ENCODE results near the gene RAB6B. TPM values are rescaled to one million over a fixed set of nuclear protein-coding genes. Genes with fewer than 3 reads are reported as not detected.

Gene RAB6B
- total RNA-seq (2021) (0.40 and 0.52 TPM in 2 replicates), Bru-seq, nascent RNA (percentile 10 among the genes with signal in this experiment), BruChase-seq, experiment 1, labeled RNA remaining after a 2-hour chase (percentile 9 among the genes with signal in this experiment), BruChase-seq, experiment 2, labeled RNA remaining after a 6-hour chase (percentile 12 among the genes with signal in this experiment)
- long read RNA-seq, result 0 reads

DNA sequence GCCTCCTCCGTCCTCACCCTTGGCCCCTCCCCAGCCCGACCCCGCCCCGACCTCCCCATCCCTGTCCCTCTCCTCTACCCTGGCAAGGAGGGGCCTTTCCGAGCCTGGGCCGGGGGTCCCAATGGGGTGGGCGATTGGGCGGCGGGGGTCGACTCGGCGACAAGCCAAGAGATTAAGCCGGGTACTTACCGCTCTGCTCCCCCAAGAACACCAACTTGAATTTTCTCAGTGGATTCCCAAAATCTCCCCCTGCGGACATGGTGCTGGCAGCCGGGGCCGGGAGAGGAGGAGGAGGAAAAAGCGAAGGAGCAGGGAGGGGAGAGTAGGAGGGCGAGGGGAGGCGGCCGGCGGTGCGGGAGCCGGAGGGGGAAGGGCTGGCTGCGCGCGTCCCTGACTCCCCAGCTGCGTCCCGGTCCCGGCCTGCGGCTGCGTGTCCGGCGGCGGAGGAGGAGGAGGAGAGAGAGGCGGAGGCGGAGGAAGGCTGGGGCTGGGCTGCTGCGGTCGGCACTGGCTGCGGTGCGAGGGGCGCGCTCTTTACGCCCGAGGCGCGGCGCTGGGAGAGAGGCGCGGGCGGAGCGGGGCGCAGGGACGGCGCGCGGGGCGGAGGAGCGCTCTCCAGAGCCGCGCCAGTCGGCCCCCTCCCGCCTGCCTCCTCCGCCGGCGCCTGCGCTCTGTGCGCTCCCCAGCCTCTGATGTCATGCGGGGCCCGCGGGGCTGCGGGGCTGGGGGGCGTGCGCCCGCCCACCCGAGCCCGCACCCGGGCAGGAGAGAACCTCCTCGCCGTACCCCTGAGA, at the start of gene RAB6B:
Gene RAB6B, minus strand, starts transcription at position 675 of the 794 bp plus-strand sequence. Its CDS starts 416 bp downstream, at position 259.
- DNase-seq, result no peak
- BruUV-seq (replicated peaks), result no TSS peak
- Histone ChIP-seq H3K9me3 (ENCODE audit: insufficient read depth, low read depth) (no peaks in the 10 kb centered on the region), H3K27me3 (ENCODE audit: insufficient read depth, low read depth) (0 out of 2 replicates have a peak, but pooled peaks cover 8% of the 10 kb centered on the region), H3K4me1 (replicated peaks; ENCODE audit: insufficient read depth) (no peaks in the 10 kb centered on the region), H4K20me1 (ENCODE audit: insufficient read depth) (no peaks in the 10 kb centered on the region), H2AFZ (no peak within 1 kb of the TSS), H3K4me2 (no peak within 1 kb of the TSS), H3F3A (ENCODE audit: insufficient read depth, low read depth) (no peaks in the 10 kb centered on the region), H3K79me2 (ENCODE audit: low read depth) (no peaks in the 10 kb centered on the region), H3K4me3 (no peak within 1 kb of the TSS), H3K36me3 (ENCODE audit: low read depth) (no peaks in the 10 kb centered on the region), H3K27ac (no peak within 1 kb of the TSS), H3K9me2 (ENCODE audit: insufficient read depth) (no peaks in the 10 kb centered on the region)
- ChIA-PET POLR2A (ENCODE audit: unreplicated experiment) (no interaction called here), CTCF (no interaction called here)
- intact Hi-C loops (cut with micrococcal nuclease; ENCODE audit: unreplicated experiment), result no loop called here
- TF ChIP-seq EZH2 (IDR thresholded peaks at IDR 0.05; ENCODE audit: low read depth), result no peak
- TF ChIP-seq, protein P1, sequence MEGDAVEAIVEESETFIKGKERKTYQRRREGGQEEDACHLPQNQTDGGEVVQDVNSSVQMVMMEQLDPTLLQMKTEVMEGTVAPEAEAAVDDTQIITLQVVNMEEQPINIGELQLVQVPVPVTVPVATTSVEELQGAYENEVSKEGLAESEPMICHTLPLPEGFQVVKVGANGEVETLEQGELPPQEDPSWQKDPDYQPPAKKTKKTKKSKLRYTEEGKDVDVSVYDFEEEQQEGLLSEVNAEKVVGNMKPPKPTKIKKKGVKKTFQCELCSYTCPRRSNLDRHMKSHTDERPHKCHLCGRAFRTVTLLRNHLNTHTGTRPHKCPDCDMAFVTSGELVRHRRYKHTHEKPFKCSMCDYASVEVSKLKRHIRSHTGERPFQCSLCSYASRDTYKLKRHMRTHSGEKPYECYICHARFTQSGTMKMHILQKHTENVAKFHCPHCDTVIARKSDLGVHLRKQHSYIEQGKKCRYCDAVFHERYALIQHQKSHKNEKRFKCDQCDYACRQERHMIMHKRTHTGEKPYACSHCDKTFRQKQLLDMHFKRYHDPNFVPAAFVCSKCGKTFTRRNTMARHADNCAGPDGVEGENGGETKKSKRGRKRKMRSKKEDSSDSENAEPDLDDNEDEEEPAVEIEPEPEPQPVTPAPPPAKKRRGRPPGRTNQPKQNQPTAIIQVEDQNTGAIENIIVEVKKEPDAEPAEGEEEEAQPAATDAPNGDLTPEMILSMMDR (conservative IDR thresholded peaks at IDR 0.05), result no peak

DNA sequence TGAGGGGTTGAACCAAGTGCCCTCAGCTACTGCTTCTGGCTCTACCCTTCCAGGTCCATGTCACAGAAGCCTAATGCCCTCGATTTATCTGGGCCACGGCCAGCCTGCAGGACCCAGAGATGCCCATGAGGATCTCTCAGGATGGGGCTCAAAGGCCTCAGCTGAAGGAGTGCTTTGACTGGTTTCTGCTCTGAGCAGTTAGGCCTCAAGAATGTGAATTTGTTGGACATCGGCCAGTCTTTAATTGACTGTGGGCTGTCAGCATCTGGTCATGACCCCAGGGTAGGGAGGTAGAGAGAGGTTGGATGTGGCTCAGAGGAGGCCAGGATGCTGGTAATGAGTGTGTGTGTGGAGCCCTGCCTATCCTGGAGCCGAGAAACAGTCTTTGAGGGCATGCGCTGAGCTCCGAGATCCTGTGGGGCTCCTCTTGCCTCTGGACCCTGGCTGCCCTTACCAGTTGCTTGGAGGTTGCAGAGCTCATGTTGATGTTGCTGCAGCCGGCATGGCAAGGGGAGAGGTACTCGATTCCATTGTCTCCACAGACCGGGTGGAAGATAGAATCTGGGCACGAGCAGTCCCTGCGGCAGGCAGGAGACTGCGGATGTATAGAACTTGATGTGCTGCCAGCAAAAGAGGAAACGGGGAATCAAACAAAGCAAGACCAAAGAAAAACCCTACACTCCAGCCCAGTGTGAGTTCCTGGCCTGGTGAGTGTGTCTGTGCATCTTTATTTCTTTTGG, 49.1 kb upstream of the RAB6B start:
- Histone ChIP-seq H3K27me3 (ENCODE audit: insufficient read depth, low read depth) (peaks cover 62% of the 10 kb centered on the region), H3F3A (ENCODE audit: insufficient read depth, low read depth) (peaks cover 23% of the 10 kb centered on the region), H2AFZ (no peak overlapping the region), H3K79me2 (ENCODE audit: low read depth) (no peaks in the 10 kb centered on the region), H3K4me3 (no peak overlapping the region), H4K20me1 (ENCODE audit: insufficient read depth) (peaks cover 31% of the 10 kb centered on the region), H3K9me2 (ENCODE audit: insufficient read depth) (no peaks in the 10 kb centered on the region), H3K4me1 (replicated peaks; ENCODE audit: insufficient read depth) (peaks cover 30% of the 10 kb centered on the region), H3K9me3 (ENCODE audit: insufficient read depth, low read depth) (no peaks in the 10 kb centered on the region), H3K36me3 (ENCODE audit: low read depth) (no peaks in the 10 kb centered on the region), H3K27ac (no peak overlapping the region), H3K4me2 (peak overlapping the region; percentile 41)
- DNase-seq, result peak; percentile 46 to 68
- ChIA-PET CTCF (no interaction called here), POLR2A (ENCODE audit: unreplicated experiment) (no interaction called here)
- intact Hi-C loops (cut with micrococcal nuclease; ENCODE audit: unreplicated experiment), result loop anchor here (10.0 kb wide), 1 partner anchor 280 kb away; the partner anchor contains the start of gene TOPBP1
- no TSS peak for BruUV-seq (replicated peaks)
- TF ChIP-seq, protein P1 (conservative IDR thresholded peaks at IDR 0.05), result no peak
- TF ChIP-seq EZH2 (IDR thresholded peaks at IDR 0.05; ENCODE audit: low read depth), result no peak

DNA sequence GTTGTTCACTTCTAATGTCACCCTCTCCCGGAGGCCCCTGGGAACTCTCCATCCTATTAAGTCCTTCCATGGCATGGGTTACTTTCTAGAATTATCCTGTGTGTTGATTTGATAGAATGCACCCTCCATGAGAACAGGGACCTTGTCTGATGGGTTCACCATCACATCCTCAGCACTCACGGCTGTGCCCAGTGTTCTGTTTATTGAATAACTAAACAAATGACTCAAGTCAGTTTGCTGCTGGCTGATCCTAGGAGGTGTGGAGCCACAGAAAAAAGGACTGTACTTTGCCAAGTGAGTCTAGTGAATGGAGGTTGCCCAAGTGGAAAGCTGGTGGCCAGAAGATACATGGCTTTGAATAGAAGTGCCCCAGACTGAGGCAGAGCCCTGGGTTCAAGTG, 48.5 kb upstream of the RAB6B start:
- no peak overlapping the region for H3K27ac ChIP-seq
- peak in 1 of 2 experiments; percentile 44 for DNase-seq

More for the DNA sequence above, 48.5 kb upstream of the RAB6B start:
- no peak overlapping the region for H3K4me3 ChIP-seq
- no peaks in the 10 kb centered on the region for H3K79me2 ChIP-seq (ENCODE audit: low read depth)
- peaks cover 32% of the 10 kb centered on the region for H4K20me1 ChIP-seq (ENCODE audit: insufficient read depth)
- no peaks in the 10 kb centered on the region for H3K36me3 ChIP-seq (ENCODE audit: low read depth)
- peak overlapping the region; percentile 41 for H3K4me2 ChIP-seq
- ChIA-PET CTCF (no interaction called here), POLR2A (ENCODE audit: unreplicated experiment) (no interaction called here)
- peaks cover 61% of the 10 kb centered on the region for H3K27me3 ChIP-seq (ENCODE audit: insufficient read depth, low read depth)
- peaks cover 30% of the 10 kb centered on the region for H3K4me1 ChIP-seq (replicated peaks; ENCODE audit: insufficient read depth)
- H2AFZ ChIP-seq, result no peak overlapping the region
- H3K9me3 ChIP-seq (ENCODE audit: insufficient read depth, low read depth), result no peaks in the 10 kb centered on the region
- H3F3A ChIP-seq (ENCODE audit: insufficient read depth, low read depth), result peaks cover 23% of the 10 kb centered on the region
- H3K9me2 ChIP-seq (ENCODE audit: insufficient read depth), result no peaks in the 10 kb centered on the region
- no TSS peak for BruUV-seq (replicated peaks)
- no peak for TF ChIP-seq EZH2 (IDR thresholded peaks at IDR 0.05; ENCODE audit: low read depth)
- TF ChIP-seq, protein P1 (conservative IDR thresholded peaks at IDR 0.05), result no peak
- intact Hi-C loops (cut with micrococcal nuclease; ENCODE audit: unreplicated experiment), result loop anchor here (10.0 kb wide), 1 partner anchor 279 kb away; the partner anchor contains the start of gene TOPBP1

All from PC-9 (cell line).